Glomerular visceral epithelial cell (primary cell): ENCODE measurements around the gene MGAT5B.

Experiments
- DNase-seq: peaks from one replicate; pipeline ENCODE4 v3.0.0-alpha.2; 2016; ENCODE audit errors: extremely low spot score

Gene MGAT5B

GRCh38 chr17:76879254-76879653 lies 11.1 kb downstream of the MGAT5B start:
- DNase-seq: no peak

GRCh38 chr17:76879691-76880090 lies 11.5 kb downstream of the MGAT5B start:
- no peak for DNase-seq

- DNase-seq: no peak
Measured at GRCh38 chr17:76880268-76880667, 12.1 kb downstream of the MGAT5B start.

- no peak for DNase-seq
Measured at GRCh38 chr17:76880971-76881370, 12.8 kb downstream of the MGAT5B start.

GRCh38 chr17:76881408-76881807 lies 13.2 kb downstream of the MGAT5B start:
- no peak for DNase-seq

- DNase-seq: no peak
Measured at GRCh38 chr17:76881966-76882365, 13.8 kb downstream of the MGAT5B start.

- no peak for DNase-seq
Measured at GRCh38 chr17:76883744-76884525, 15.7 kb downstream of the MGAT5B start.

- no peak for DNase-seq
Measured at GRCh38 chr17:76884995-76885893, 17.0 kb downstream of the MGAT5B start.

GRCh38 chr17:76885894-76886290 lies 17.7 kb downstream of the MGAT5B start:
- no peak for DNase-seq

GRCh38 chr17:76886395-76886794 lies 18.2 kb downstream of the MGAT5B start:
- no peak for DNase-seq

- no peak for DNase-seq
Measured at GRCh38 chr17:76887802-76888201, 19.6 kb downstream of the MGAT5B start.

GRCh38 chr17:76888661-76889060 lies 20.5 kb downstream of the MGAT5B start:
- DNase-seq: no peak

GRCh38 chr17:76889323-76889722 lies 21.1 kb downstream of the MGAT5B start:
- no peak for DNase-seq

- DNase-seq: no peak
Measured at GRCh38 chr17:76892329-76892728, 24.1 kb downstream of the MGAT5B start.

- no peak for DNase-seq
Measured at GRCh38 chr17:76893623-76894334, 25.6 kb downstream of the MGAT5B start.

GRCh38 chr17:76894842-76895241 lies 26.6 kb downstream of the MGAT5B start:
- no peak for DNase-seq

GRCh38 chr17:76897023-76897422 lies 28.8 kb downstream of the MGAT5B start:
- no peak for DNase-seq

GRCh38 chr17:76899414-76899813 lies 31.2 kb downstream of the MGAT5B start:
- DNase-seq: no peak

GRCh38 chr17:76900723-76901122 lies 32.5 kb downstream of the MGAT5B start:
- no peak for DNase-seq

GRCh38 chr17:76901542-76902197 lies 33.5 kb downstream of the MGAT5B start:
- DNase-seq: no peak

- DNase-seq: no peak
Measured at GRCh38 chr17:76902476-76902875, 34.3 kb downstream of the MGAT5B start.

GRCh38 chr17:76903631-76904030 lies 35.4 kb downstream of the MGAT5B start:
- DNase-seq: no peak
